AG09319 (cell line): ENCODE measurements around the gene PI4KA.

Source experiments
- DNase-seq: peaks from one replicate; pipeline ENCODE4 v3.0.0-alpha.2; 2010; ENCODE audit warnings: low read depth; ENCODE audit errors: extremely low read depth
- CTCF ChIP-seq: IDR thresholded peaks from 2 replicates; pipeline ENCODE4 v1.5.1; 2011; ENCODE audit warnings: low read depth, mild to moderate bottlenecking, inconsistent platforms, low read length, moderate library complexity

The PI4KA gene

GRCh38 chr22:20814221-20814808, 44.3 kb downstream of the PI4KA start:
- DNase-seq: no peak
- TF ChIP-seq CTCF: no peak

- TF ChIP-seq CTCF: no peak
- DNase-seq: no peak
Measured at GRCh38 chr22:20813056-20813455, 45.6 kb downstream of the PI4KA start.

- no peak for TF ChIP-seq CTCF
Measured at GRCh38 chr22:20811971-20812660, 46.5 kb downstream of the PI4KA start.

GRCh38 chr22:20811171-20811570, 47.4 kb downstream of the PI4KA start:
- TF ChIP-seq CTCF: no peak
- no peak for DNase-seq

More at GRCh38 chr22:20811971-20812660, 46.5 kb downstream of the PI4KA start:
- no peak for DNase-seq

- TF ChIP-seq CTCF: no peak
- no peak for DNase-seq
Measured at GRCh38 chr22:20810645-20811044, 48.0 kb downstream of the PI4KA start.

- DNase-seq: no peak
- no peak for TF ChIP-seq CTCF
Measured at GRCh38 chr22:20809538-20810185, 48.9 kb downstream of the PI4KA start.

- no peak for TF ChIP-seq CTCF
- no peak for DNase-seq
Measured at GRCh38 chr22:20808844-20809243, 49.8 kb downstream of the PI4KA start.
